WTC11 (cell line): Measurements from ENCODE around the gene SEL1L. TPM values are rescaled to one million over a fixed set of nuclear protein-coding genes. Genes with fewer than 3 reads are reported as not detected.

Experiments used
- ATAC-seq: fragments of 200-7000 bp; cut with Tn5 transposase; 2 replicates; pipeline ENCODE4 v1.10.0; 2021; ENCODE audit warnings: mild to moderate bottlenecking, moderate library complexity
- CTCF ChIA-PET: fragments of 300-600 bp; sonication (Branson Sonifier 250); formaldehyde crosslinking; loops from one replicate; lab custom pipeline; 2021; ENCODE audit warnings: antibody characterized with exemption; lab: Charles Lee
- POLR2A ChIA-PET: fragments of 350-600 bp; sonication (Branson Sonifier 250); formaldehyde crosslinking; loops from one replicate; lab custom pipeline; 2021; ENCODE audit warnings: antibody characterized with exemption; lab: Charles Lee
- DNase-seq: peaks from one replicate; pipeline ENCODE4 v3.0.0; 2021; ENCODE audit warnings: low spot score
- H3K27ac Mint-ChIP-seq: 2 replicates; pipeline ENCODE4 v1.8.0; 2021; ENCODE audit warnings: mixed read lengths
- H3K27me3 Mint-ChIP-seq: 2 replicates; pipeline ENCODE4 v1.8.0; 2021; ENCODE audit warnings: low read depth, mild to moderate bottlenecking, moderate library complexity, mixed read lengths
- H3K36me3 Mint-ChIP-seq: 2 replicates; pipeline ENCODE4 v1.8.0; 2021; ENCODE audit warnings: mixed read lengths
- H3K4me1 Mint-ChIP-seq: 2 replicates; pipeline ENCODE4 v1.8.0; 2022; ENCODE audit warnings: mixed read lengths
- H3K4me3 Mint-ChIP-seq: 2 replicates; pipeline ENCODE4 v1.8.0; 2021; ENCODE audit warnings: mild to moderate bottlenecking, moderate library complexity, mixed read lengths
- H3K9me3 Mint-ChIP-seq: 2 replicates; pipeline ENCODE4 v1.8.0; 2021; ENCODE audit warnings: mixed read lengths
- CBFB ChIP-seq: sonication (generic); formaldehyde crosslinking; IDR thresholded peaks from 2 replicates; pipeline ENCODE4 v1.8.1; 2022; ENCODE audit warnings: mild to moderate bottlenecking, low read depth, missing genetic modification reagents
- FOXK1 ChIP-seq: sonication (generic); formaldehyde crosslinking; IDR thresholded peaks from 2 replicates; pipeline ENCODE4 v1.8.0; 2022; ENCODE audit warnings: mild to moderate bottlenecking, moderate library complexity, missing genetic modification reagents
- GABPB1 ChIP-seq: sonication (generic); formaldehyde crosslinking; IDR thresholded peaks from 2 replicates; pipeline ENCODE4 v1.8.1; 2023; ENCODE audit warnings: mild to moderate bottlenecking, missing genetic modification reagents
- GTF2I ChIP-seq: fragments of 250-450 bp; sonication (Bioruptor Pico); conservative IDR thresholded peaks from 2 replicates; pipeline ENCODE4 v1.4.0; 2021; ENCODE audit warnings: mild to moderate bottlenecking
- MYBL2 ChIP-seq: sonication (generic); formaldehyde crosslinking; IDR thresholded peaks from 2 replicates; pipeline ENCODE4 v1.8.1; 2023; ENCODE audit warnings: mild to moderate bottlenecking, moderate library complexity, missing genetic modification reagents
- NFATC4 ChIP-seq: fragments of 250-450 bp; sonication (Bioruptor Pico); IDR thresholded peaks from 2 replicates; pipeline ENCODE4 v1.9.0; 2021; ENCODE audit warnings: mild to moderate bottlenecking
- NFYB ChIP-seq: sonication (generic); formaldehyde crosslinking; conservative IDR thresholded peaks from 2 replicates; pipeline ENCODE4 v1.8.0; 2022; ENCODE audit warnings: low read depth, missing genetic modification reagents
- OVOL2 ChIP-seq: fragments of 250-450 bp; sonication (Bioruptor Pico); IDR thresholded peaks from 2 replicates; pipeline ENCODE4 v1.9.0; 2021; ENCODE audit warnings: mild to moderate bottlenecking, borderline replicate concordance
- RORB ChIP-seq: fragments of 250-450 bp; sonication (Bioruptor Pico); IDR thresholded peaks from 2 replicates; pipeline ENCODE4 v1.9.0; 2021; ENCODE audit warnings: mild to moderate bottlenecking
- TEAD1 ChIP-seq: sonication (generic); formaldehyde crosslinking; IDR thresholded peaks from 2 replicates; pipeline ENCODE4 v1.8.0; 2022; ENCODE audit warnings: mild to moderate bottlenecking, missing genetic modification reagents
- ZNF219 ChIP-seq: sonication (generic); formaldehyde crosslinking; IDR thresholded peaks from 2 replicates; pipeline ENCODE4 v1.8.0; 2023; ENCODE audit warnings: missing genetic modification reagents, mild to moderate bottlenecking, borderline replicate concordance
- ZNF423 ChIP-seq: fragments of 250-450 bp; sonication (Bioruptor Pico); IDR thresholded peaks from 2 replicates; pipeline ENCODE4 v2.1.2; 2022; ENCODE audit warnings: mild to moderate bottlenecking, moderate library complexity
- total RNA-seq: library from RNA; stranded (reverse); gene quantifications from 3 replicates; pipeline ENCODE4 v1.2.3, GENCODE V29; 2021
- TF ChIP-seq, protein P1 (sequence below): fragments of 250-450 bp; sonication (Bioruptor Pico); IDR thresholded peaks from 2 replicates; pipeline ENCODE4 v1.9.0; 2021; ENCODE audit warnings: mild to moderate bottlenecking
- TF ChIP-seq, protein P2 (sequence below): sonication (generic); formaldehyde crosslinking; IDR thresholded peaks from 2 replicates; pipeline ENCODE4 v1.8.1; 2023; ENCODE audit warnings: mild to moderate bottlenecking, missing genetic modification reagents
- TF ChIP-seq, protein P3 (sequence below): sonication (generic); formaldehyde crosslinking; IDR thresholded peaks from 2 replicates; pipeline ENCODE4 v1.8.1; 2022; ENCODE audit warnings: low read depth, mild to moderate bottlenecking, moderate library complexity, missing genetic modification reagents, borderline replicate concordance
- TF ChIP-seq, protein P4 (sequence below): sonication (generic); formaldehyde crosslinking; IDR thresholded peaks from 2 replicates; pipeline ENCODE4 v1.8.1; 2023; ENCODE audit warnings: mild to moderate bottlenecking, missing genetic modification reagents
- TF ChIP-seq, protein P5 (sequence below): fragments of 250-450 bp; sonication (Bioruptor Pico); IDR thresholded peaks from 2 replicates; pipeline ENCODE4 v1.9.0; 2021; ENCODE audit warnings: mild to moderate bottlenecking

Gene SEL1L
- total RNA-seq, 1 experiment from 2014 or later, result 29.1 TPM

DNA sequence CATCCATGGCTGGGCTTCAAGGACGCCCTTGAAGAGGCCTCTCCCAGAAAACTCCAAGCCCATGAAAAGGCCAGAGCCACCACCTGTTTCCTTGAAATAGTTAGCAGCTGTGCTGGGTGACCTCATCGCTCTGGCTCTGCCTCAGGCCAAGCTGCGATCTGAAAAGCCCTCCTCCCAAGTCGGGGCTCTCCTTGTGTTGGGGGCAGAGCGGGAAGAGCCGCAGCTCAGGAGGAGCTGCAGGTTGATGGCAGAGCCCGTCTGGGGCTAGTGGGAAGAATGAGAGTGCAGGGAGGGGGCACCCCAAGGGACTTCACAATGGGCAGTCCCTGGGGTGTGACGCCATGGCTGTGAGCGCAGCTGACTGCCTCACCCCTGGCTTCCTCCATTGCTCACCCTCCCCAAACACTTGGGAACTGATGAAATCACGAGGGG is 83.5 kb downstream of the SEL1L start:
- no peak overlapping the region for H3K4me3 Mint-ChIP-seq
- TF ChIP-seq MYBL2 (CRISPR knock-in tag) (no peak), GTF2I (CRISPR knock-in tag) (no peak)
- TF ChIP-seq, protein P1, sequence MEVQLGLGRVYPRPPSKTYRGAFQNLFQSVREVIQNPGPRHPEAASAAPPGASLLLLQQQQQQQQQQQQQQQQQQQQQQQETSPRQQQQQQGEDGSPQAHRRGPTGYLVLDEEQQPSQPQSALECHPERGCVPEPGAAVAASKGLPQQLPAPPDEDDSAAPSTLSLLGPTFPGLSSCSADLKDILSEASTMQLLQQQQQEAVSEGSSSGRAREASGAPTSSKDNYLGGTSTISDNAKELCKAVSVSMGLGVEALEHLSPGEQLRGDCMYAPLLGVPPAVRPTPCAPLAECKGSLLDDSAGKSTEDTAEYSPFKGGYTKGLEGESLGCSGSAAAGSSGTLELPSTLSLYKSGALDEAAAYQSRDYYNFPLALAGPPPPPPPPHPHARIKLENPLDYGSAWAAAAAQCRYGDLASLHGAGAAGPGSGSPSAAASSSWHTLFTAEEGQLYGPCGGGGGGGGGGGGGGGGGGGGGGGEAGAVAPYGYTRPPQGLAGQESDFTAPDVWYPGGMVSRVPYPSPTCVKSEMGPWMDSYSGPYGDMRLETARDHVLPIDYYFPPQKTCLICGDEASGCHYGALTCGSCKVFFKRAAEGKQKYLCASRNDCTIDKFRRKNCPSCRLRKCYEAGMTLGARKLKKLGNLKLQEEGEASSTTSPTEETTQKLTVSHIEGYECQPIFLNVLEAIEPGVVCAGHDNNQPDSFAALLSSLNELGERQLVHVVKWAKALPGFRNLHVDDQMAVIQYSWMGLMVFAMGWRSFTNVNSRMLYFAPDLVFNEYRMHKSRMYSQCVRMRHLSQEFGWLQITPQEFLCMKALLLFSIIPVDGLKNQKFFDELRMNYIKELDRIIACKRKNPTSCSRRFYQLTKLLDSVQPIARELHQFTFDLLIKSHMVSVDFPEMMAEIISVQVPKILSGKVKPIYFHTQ (CRISPR knock-in tag), result no peak
- peaks cover 4% of the 10 kb centered on the region; the same call in 1 of the 2 replicates for H3K27me3 Mint-ChIP-seq
- ChIA-PET CTCF (interaction anchor here (0.7 to 3.0 kb wide), 7 partner anchors 14 to 280 kb away, joined by 3 to 23 read pairs (median 4); no protein-coding TSS in a partner anchor), POLR2A (interaction anchor here (1.4 to 1.7 kb wide), 2 partner anchors 14 to 231 kb away, joined by 5 to 7 read pairs; no protein-coding TSS in a partner anchor)
- no peaks in the 10 kb centered on the region for H3K36me3 Mint-ChIP-seq
- ATAC-seq (peak; percentile 59), DNase-seq (peak; percentile 26)
- no peak overlapping the region; the same call in 1 of the 2 replicates for H3K27ac Mint-ChIP-seq
- no peaks in the 10 kb centered on the region for H3K9me3 Mint-ChIP-seq
- H3K4me1 Mint-ChIP-seq, result peaks cover 32% of the 10 kb centered on the region

DNA sequence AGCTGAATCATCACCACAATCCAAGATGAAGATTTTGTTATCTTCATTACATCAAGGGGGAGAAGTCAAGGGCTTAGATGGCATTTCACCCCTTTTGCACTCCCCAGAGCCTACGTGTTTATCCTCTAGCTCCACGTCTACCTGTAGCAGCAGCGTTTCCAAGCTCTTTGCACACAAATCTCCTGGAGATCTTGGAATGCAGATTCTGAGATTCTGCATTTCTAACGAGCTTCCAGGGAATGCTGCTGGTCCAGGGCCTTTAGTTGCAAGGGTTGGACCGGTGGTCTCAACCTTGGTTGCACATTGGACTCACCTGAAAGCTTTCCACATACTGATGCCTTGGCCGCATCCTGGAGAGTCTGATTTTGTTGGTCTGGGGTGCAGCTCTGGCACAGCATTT is 84.1 kb downstream of the SEL1L start:
- Mint-ChIP-seq H3K4me3 (no peak overlapping the region), H3K27me3 (peaks cover 4% of the 10 kb centered on the region; the same call in 1 of the 2 replicates), H3K36me3 (no peaks in the 10 kb centered on the region), H3K4me1 (peaks cover 32% of the 10 kb centered on the region), H3K9me3 (no peaks in the 10 kb centered on the region), H3K27ac (no peak overlapping the region)
- TF ChIP-seq ZNF219 (CRISPR knock-in tag) (no peak), NFYB (no peak), CBFB (CRISPR knock-in tag) (no peak), GABPB1 (CRISPR knock-in tag) (no peak), TEAD1 (CRISPR knock-in tag) (no peak), NFATC4 (CRISPR knock-in tag) (no peak), FOXK1 (no peak), ZNF423 (CRISPR knock-in tag) (no peak), RORB (CRISPR knock-in tag) (no peak), OVOL2 (CRISPR knock-in tag) (no peak)
- TF ChIP-seq, protein P2, sequence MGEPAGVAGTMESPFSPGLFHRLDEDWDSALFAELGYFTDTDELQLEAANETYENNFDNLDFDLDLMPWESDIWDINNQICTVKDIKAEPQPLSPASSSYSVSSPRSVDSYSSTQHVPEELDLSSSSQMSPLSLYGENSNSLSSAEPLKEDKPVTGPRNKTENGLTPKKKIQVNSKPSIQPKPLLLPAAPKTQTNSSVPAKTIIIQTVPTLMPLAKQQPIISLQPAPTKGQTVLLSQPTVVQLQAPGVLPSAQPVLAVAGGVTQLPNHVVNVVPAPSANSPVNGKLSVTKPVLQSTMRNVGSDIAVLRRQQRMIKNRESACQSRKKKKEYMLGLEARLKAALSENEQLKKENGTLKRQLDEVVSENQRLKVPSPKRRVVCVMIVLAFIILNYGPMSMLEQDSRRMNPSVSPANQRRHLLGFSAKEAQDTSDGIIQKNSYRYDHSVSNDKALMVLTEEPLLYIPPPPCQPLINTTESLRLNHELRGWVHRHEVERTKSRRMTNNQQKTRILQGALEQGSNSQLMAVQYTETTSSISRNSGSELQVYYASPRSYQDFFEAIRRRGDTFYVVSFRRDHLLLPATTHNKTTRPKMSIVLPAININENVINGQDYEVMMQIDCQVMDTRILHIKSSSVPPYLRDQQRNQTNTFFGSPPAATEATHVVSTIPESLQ (CRISPR knock-in tag), result no peak
- TF ChIP-seq, protein P3, sequence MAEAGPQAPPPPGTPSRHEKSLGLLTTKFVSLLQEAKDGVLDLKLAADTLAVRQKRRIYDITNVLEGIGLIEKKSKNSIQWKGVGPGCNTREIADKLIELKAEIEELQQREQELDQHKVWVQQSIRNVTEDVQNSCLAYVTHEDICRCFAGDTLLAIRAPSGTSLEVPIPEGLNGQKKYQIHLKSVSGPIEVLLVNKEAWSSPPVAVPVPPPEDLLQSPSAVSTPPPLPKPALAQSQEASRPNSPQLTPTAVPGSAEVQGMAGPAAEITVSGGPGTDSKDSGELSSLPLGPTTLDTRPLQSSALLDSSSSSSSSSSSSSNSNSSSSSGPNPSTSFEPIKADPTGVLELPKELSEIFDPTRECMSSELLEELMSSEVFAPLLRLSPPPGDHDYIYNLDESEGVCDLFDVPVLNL (CRISPR knock-in tag), result no peak
- TF ChIP-seq, protein P1 (CRISPR knock-in tag), result no peak
- TF ChIP-seq, protein P4, sequence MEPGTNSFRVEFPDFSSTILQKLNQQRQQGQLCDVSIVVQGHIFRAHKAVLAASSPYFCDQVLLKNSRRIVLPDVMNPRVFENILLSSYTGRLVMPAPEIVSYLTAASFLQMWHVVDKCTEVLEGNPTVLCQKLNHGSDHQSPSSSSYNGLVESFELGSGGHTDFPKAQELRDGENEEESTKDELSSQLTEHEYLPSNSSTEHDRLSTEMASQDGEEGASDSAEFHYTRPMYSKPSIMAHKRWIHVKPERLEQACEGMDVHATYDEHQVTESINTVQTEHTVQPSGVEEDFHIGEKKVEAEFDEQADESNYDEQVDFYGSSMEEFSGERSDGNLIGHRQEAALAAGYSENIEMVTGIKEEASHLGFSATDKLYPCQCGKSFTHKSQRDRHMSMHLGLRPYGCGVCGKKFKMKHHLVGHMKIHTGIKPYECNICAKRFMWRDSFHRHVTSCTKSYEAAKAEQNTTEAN (CRISPR knock-in tag), result no peak
- TF ChIP-seq, protein P5, sequence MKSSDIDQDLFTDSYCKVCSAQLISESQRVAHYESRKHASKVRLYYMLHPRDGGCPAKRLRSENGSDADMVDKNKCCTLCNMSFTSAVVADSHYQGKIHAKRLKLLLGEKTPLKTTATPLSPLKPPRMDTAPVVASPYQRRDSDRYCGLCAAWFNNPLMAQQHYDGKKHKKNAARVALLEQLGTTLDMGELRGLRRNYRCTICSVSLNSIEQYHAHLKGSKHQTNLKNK, result no peak
- no peak for DNase-seq
- ChIA-PET POLR2A (interaction anchor here (1.4 to 1.7 kb wide), 2 partner anchors 13 to 231 kb away, joined by 5 to 7 read pairs; no protein-coding TSS in a partner anchor), CTCF (interaction anchor here (0.7 to 3.0 kb wide), 7 partner anchors 14 to 280 kb away, joined by 3 to 23 read pairs (median 4); no protein-coding TSS in a partner anchor)
- ATAC-seq, result no peak; the same call in 1 of the 2 replicates
